Measurements from ENCODE around the gene SLC12A7.

SLC12A7 gene

GRCh38 chr5:1125030-1125357 is 13.1 kb upstream of the SLC12A7 start:
- no peak for TF ChIP-seq CTCF (IDR thresholded peaks at IDR 0.05; ENCODE audit: control insufficient read depth, extremely low read depth, insufficient read depth)
- no peak for DNase-seq (ENCODE audit: low read depth)
- no peak overlapping the region for H3K4me3 ChIP-seq (ENCODE audit: low read depth, low read length)

GRCh38 chr5:1124205-1125029 is 12.6 kb upstream of the SLC12A7 start:
- no peak overlapping the region for H3K4me3 ChIP-seq (ENCODE audit: low read depth, low read length)
- TF ChIP-seq CTCF (IDR thresholded peaks at IDR 0.05; ENCODE audit: control insufficient read depth, extremely low read depth, insufficient read depth): no peak
- DNase-seq (ENCODE audit: low read depth): no peak

- no peak for DNase-seq (ENCODE audit: low read depth)
- no peak overlapping the region for H3K4me3 ChIP-seq (ENCODE audit: low read depth, low read length)
- TF ChIP-seq CTCF (IDR thresholded peaks at IDR 0.05; ENCODE audit: control insufficient read depth, extremely low read depth, insufficient read depth): no peak
Measured at GRCh38 chr5:1123418-1124147, 11.7 kb upstream of the SLC12A7 start.

- no peak for TF ChIP-seq CTCF (IDR thresholded peaks at IDR 0.05; ENCODE audit: control insufficient read depth, extremely low read depth, insufficient read depth)
- no peak for DNase-seq (ENCODE audit: low read depth)
- no peak overlapping the region for H3K4me3 ChIP-seq (ENCODE audit: low read depth, low read length)
Measured at GRCh38 chr5:1122511-1123294, 10.8 kb upstream of the SLC12A7 start.

GRCh38 chr5:1121891-1122290 is 10.0 kb upstream of the SLC12A7 start:
- no peak for DNase-seq (ENCODE audit: low read depth)
- no peak for TF ChIP-seq CTCF (IDR thresholded peaks at IDR 0.05; ENCODE audit: control insufficient read depth, extremely low read depth, insufficient read depth)
- no peak overlapping the region for H3K4me3 ChIP-seq (ENCODE audit: low read depth, low read length)

GRCh38 chr5:1121044-1121443 is 9.2 kb upstream of the SLC12A7 start:
- H3K4me3 ChIP-seq (ENCODE audit: low read depth, low read length): no peak overlapping the region
- DNase-seq (ENCODE audit: low read depth): no peak
- TF ChIP-seq CTCF (IDR thresholded peaks at IDR 0.05; ENCODE audit: control insufficient read depth, extremely low read depth, insufficient read depth): no peak

All from LNCaP clone FGC (cell line).